NCI-H345 treated with DMSO at 0.1 percent for 48 hours (cell line): ENCODE results near the gene NUB1.

Experiments used
- DNase-seq: peaks from one replicate; lab custom pipeline; 2025; ENCODE audit not compliant: unreplicated experiment; lab: John Stamatoyannopoulos, UW

The NUB1 gene

GRCh38 chr7:151376218-151376902, 34.7 kb downstream of the NUB1 start:
- DNase-seq = no peak

GRCh38 chr7:151377406-151377805, 35.8 kb downstream of the NUB1 start:
- DNase-seq = no peak

- DNase-seq = no peak
Measured at GRCh38 chr7:151378011-151378410, 36.4 kb downstream of the NUB1 start.

- no peak for DNase-seq
Measured at GRCh38 chr7:151378496-151379192, 37.0 kb downstream of the NUB1 start.

GRCh38 chr7:151379193-151379520, 37.5 kb downstream of the NUB1 start:
- no peak for DNase-seq

GRCh38 chr7:151379534-151380198, 38.1 kb downstream of the NUB1 start:
- no peak for DNase-seq

- no peak for DNase-seq
Measured at GRCh38 chr7:151380199-151381097, 38.8 kb downstream of the NUB1 start.

- no peak for DNase-seq
Measured at GRCh38 chr7:151381098-151381347, 39.4 kb downstream of the NUB1 start.

- DNase-seq = no peak
Measured at GRCh38 chr7:151381348-151382078, 39.9 kb downstream of the NUB1 start.

- DNase-seq = no peak
Measured at GRCh38 chr7:151382079-151382885, 40.7 kb downstream of the NUB1 start.

- DNase-seq = no peak
Measured at GRCh38 chr7:151383638-151384351, 42.2 kb downstream of the NUB1 start.

GRCh38 chr7:151384352-151384697, 42.7 kb downstream of the NUB1 start:
- DNase-seq = no peak

GRCh38 chr7:151384776-151385625, 43.4 kb downstream of the NUB1 start:
- DNase-seq = no peak

GRCh38 chr7:151385626-151386300, 44.2 kb downstream of the NUB1 start:
- no peak for DNase-seq

- DNase-seq = no peak
Measured at GRCh38 chr7:151386301-151387160, 44.9 kb downstream of the NUB1 start.

GRCh38 chr7:151387161-151388006, 45.8 kb downstream of the NUB1 start:
- no peak for DNase-seq

GRCh38 chr7:151388007-151388297, 46.3 kb downstream of the NUB1 start:
- no peak for DNase-seq
